HG02588 (cell line): ENCODE data around the gene UCKL1.
"Not testable (repeated sequence)": the region's sequence is repeated elsewhere in the genome, so short reads cannot be mapped to it uniquely, and the experiment has no call there.

Experiments used
- ATAC-seq: cut with Tn5 transposase; IDR thresholded peaks from one replicate; pipeline ENCODE4 v1.9.1; 2021; ENCODE audit warnings: mild to moderate bottlenecking, moderate library complexity; ENCODE audit not compliant: unreplicated experiment

UCKL1 gene

GRCh38 chr20:63960654-63961621 is 4.7 kb upstream of the UCKL1 start:
- ATAC-seq, result not testable (repeated sequence)

- no peak for ATAC-seq
These were observed 3.5 kb upstream of the UCKL1 start for GRCh38 chr20:63959699-63960075.

GRCh38 chr20:63958964-63959698 is 2.9 kb upstream of the UCKL1 start:
- no peak for ATAC-seq

GRCh38 chr20:63958471-63958870 is 2.3 kb upstream of the UCKL1 start:
- no peak for ATAC-seq

- ATAC-seq, result no peak
These were observed 1.6 kb upstream of the UCKL1 start for GRCh38 chr20:63957690-63958441.

DNA sequence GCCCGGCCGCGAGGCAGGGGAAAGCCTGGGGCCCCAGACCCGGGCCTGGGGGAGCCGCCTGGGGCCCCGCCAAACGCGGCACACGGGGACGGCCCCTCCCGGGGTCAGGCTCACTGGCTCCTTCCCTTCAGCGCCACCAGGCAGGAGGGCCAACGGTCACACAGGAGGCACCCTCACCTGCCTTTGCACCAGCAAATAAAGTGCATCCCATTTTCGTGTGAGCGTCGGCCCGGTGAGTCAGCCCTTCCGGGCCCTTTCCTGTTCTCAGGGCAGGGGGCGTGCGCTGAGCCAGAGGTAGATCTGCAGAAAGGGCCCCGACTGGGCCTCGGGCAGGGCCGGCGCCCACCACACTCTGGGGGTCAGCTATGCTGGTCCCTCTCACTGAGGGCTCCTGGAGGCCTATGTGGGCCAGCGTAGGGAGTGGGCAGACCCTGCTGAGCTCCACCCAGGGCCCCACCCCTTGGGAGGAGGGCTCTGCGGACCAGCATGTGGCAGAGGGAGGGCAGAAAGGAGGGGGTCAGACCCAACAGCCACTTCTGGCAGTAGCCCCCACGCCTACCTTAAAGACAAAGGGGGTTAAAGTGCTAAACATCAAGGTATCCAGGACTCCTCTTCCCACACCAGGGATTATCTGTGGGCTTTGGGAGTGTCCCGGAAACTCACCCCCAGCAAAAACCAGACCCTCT is 931 bp upstream of the UCKL1 start:
- peak; percentile 3 for ATAC-seq

DNA sequence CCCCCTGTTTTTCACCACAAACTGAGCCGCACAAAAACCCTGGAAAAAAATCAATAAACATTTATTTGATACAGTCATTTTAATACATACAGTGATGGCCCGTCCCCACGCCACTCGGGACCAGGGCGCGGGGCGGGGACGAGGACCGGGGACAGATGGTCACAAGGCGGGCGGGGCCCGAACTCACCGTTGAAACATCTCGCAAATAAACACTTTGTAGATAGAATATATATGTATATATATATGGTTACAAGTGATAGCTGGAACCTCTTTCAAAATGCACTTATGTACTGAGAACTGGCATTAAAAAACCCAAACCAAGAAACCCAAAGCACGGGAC is 418 bp upstream of the UCKL1 start:
- peak; percentile 7 for ATAC-seq

- no peak for ATAC-seq
These were observed 862 bp downstream of the UCKL1 start for GRCh38 chr20:63955281-63955826.

GRCh38 chr20:63953764-63954429 is 2.3 kb downstream of the UCKL1 start:
- no peak for ATAC-seq

GRCh38 chr20:63952769-63953168 is 3.4 kb downstream of the UCKL1 start:
- ATAC-seq, result no peak

GRCh38 chr20:63952210-63952535 is 4.0 kb downstream of the UCKL1 start:
- no peak for ATAC-seq

GRCh38 chr20:63951398-63952209 is 4.6 kb downstream of the UCKL1 start:
- ATAC-seq, result no peak

DNA sequence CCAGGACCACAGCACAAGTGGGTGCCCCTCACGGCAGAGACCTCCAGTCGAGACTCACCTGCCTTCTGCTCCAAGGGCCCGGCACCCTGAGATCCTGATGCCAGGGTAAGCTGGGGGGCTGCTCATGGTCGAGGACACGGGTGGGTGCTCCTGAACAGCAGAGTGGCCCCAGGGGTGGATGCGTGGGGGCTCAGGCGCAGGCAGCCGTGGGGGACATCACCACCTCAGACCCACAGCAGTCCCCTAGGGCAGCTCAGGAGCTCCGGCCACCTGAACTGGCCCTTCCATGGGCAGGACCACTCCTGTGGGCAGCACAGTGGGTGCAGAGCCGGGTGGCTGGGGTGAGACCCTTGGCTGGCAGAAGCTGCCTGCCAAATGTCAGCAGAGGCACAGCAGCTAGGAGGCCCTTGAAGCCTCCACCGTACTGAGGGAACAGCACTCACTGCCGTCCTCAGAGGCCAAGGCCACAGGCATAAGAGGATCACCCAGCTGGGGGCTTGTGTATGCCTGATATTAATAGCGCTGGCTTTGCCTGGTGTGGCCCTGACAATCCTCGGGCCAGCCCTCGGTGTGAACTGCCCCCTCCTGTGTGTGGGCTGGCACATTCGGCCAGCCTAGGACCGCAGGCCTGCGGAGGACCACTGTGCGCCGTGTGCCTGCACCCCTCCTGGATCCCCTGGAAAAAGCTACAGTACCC is 5.4 kb downstream of the UCKL1 start:
- no peak for ATAC-seq

GRCh38 chr20:63947638-63948456 is 8.4 kb downstream of the UCKL1 start:
- ATAC-seq, result no peak

DNA sequence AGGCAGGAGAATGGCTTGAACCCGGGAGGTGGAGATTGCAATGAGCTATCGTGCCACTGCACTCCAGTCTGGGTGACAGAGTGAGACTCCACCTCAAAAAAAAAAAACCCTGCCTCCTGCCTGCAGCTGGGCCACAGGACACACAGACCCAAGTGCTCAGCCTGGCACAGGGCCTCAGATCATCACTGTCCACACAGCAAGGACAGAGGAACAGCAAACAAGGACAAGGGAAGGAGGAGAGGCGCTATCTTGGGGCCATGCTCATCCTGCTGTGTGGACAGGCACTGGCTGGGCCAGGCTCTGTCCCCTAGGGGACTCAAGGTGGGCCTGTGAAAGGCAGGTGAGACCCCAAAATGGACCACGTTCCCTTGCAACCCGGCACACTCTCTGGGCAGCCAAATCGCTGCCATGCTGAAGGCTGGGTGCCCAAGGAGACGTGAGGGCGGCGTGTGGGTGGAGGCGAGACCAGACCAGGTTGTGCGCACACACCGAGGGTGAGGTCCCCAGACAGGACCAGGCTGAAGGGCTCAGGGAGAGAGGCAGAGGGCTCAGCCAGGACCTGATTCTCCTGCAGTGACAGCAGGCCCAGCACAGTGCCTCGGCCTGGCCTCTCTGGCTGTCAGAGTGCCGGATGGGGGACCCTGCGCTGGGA is 9.1 kb downstream of the UCKL1 start:
- no peak for ATAC-seq

DNA sequence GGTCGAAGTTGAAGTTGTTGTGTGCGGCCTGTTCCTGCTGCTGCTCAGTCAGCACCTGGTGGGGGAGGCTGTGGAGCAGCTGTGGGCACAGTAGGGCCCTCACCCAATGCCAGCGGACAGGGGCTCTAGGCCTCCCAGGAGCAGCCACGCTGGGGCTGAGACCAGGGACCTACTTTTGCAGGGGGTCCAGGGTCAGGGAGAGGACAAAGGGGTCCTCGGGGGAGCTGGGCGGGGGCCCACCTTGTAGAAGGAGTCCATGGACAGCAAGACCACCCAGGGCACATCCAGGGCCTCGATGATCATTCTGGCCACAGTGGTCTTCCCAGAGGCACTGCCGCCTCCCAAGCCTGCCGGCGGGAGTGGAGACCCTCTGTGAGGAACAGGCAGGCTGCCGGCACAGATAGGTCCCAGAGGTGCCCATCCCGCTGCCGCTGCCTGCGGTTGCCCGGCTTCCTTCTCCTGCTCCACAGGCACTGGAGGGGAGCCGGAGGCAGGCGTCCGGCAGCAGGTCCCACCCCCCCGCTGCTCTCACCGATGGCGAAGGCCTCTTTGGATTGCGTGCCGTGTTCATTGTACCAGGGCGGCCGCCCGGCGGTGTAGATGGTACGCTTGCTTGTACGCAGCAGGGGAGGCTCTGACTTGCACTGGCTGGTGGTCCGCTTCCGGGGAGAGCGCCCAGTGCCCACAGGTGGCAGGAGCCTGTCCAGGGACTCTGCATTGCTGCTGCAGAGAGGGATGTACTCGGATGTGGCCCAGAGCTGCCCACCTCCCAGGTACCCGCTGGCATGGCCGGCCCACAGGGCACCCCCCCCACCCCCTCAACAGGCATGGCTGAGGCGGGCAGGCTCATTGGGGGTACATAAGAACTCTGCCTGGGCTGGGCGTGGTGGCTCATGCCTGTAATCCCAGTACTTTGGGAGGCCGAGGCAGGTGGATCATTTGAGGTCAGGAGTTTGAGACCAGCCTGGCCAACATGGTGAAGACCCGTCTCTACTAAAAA is 10.0 kb downstream of the UCKL1 start:
- no peak for ATAC-seq
